NCI-H1417 (cell line): ENCODE results near the gene ARID1B.

Experiments
- DNase-seq, 3 experiments: peaks; one replicate each; lab custom pipeline; 2025; lab: John Stamatoyannopoulos, UW

The ARID1B gene

GRCh38 chr6:157184202-157185015 is 407.2 kb downstream of the ARID1B start:
- DNase-seq, result peak; percentile 63 to 78 (median 77)

DNA sequence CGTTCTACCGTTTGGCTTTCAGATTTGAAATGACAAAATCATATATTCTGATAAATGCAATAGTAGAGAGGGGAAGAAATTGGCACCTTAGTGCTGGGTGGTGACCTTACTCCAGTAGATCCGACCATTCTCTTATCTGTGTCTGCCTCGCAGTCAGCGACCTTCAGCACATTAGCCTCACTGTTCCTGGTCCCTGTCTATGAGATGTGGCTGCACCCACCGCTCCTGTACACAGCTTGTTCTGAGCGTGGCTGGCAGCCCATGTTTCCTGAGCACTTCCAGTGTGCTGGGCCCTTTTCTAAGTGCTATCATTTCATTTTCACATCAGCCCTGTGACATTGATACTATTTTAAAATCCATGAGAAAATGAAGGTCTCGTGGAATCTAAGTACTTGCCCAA is 408.0 kb downstream of the ARID1B start:
- DNase-seq, result no peak

DNA sequence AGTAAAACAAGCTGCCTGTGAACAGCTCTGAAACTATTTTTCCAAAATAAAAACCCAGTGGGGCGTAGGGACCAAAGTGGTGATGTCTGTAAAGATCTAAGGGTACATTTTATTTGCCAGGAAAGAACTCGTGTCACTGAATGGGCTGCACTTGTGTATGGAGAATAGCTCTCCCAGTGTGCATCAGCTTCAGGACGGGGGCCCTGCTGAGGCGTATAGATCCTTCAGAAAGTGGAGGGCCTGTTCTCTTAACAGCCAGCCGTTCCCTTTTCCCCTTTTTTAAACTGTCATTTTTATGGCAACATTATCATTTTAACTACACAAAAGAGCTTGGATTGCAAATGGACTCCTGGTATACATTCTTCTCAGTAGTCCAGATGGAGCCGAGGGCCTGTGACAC is 408.8 kb downstream of the ARID1B start:
- peak in 1 of 3 experiments; percentile 40 for DNase-seq

GRCh38 chr6:157186785-157187181 is 409.6 kb downstream of the ARID1B start:
- no peak for DNase-seq

GRCh38 chr6:157187182-157188083 is 410.3 kb downstream of the ARID1B start:
- DNase-seq, result peak; percentile 95 to 99 (median 96)

DNA sequence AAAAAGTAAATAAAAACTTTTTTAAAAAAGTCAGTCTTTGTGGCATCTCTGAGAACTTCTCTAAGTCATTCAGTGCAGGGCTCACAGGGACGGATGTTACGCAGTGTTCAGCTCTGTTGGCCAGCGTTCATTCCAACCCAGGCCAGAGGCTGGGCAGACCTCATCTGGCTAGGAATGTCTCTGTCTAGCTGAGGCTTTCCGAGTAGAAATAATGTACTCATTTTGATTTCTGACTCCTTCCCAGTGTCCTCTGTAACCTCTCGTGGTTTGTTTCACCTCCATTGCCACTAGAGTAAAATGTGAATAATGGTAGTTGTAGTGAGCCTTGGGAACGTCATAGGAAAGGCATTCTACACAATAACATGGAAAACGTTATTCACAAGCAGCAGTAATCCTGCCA is 411.0 kb downstream of the ARID1B start:
- DNase-seq, result no peak

DNA sequence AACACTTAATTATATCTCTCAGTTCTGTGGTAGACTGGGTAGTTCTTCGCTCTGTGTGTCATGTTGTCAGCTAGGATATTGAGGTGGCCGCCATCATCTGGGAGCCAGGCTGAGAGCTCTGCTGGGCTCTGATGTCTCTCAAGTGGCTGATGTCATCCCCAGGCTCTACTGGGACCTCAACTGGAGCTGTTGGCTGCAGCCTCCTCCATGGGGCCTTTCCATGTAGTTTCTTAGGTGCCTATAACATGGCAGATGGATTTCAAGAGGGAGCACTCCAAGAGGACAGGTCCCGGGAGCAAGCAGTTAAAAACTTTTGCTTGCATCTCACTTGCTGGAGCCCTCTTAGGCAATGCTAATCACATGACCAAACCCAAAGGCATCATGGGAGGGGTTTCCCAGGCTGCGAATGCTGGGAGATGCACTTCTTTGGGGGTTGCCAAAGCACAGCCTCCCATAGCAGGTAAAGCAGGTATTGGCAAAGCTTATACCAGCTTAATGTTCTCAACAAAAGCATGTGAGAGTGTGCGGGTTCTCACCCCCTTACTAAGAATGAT is 416.3 kb downstream of the ARID1B start:
- DNase-seq, result no peak

DNA sequence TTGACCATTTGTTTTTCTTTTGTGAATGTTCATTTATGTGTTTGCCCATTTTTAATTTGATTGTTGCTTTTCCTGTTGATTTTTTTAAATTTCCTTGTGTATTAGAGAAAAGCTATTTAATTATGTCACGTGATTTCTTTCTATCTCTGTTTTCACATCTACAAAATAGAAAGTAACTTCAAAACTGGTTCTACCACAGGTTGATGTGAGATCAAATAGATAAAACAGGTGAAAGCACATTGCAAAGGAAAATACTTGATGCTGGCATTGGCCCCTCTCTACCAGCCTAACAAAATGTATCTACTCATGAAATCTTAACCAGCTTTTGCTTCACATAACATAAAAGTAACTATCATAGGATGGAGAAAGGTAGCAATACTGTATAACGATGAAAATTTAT is 416.9 kb downstream of the ARID1B start:
- DNase-seq, result peak in 1 of 3 experiments; percentile 78

DNA sequence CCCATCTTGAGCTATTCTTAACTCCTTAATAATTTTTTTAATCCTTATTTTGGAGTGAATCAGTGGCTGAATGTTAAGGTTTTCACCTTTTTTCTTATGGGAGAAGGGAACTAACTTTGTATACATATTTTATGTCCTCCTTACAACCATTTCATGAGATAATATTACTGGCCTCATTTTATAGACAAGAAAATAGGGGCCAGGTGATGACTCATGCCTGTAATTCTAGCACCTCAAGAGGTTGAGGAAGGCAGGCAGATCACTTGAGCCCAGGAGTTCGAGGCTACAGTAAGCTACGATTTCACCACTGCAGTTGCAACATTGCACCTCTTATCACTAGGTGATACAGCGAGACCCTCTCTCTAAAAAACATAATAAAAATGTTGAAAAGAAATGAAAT is 417.5 kb downstream of the ARID1B start:
- no peak for DNase-seq

GRCh38 chr6:157196391-157196790 is 419.2 kb downstream of the ARID1B start:
- no peak for DNase-seq

- DNase-seq, result peak; percentile 75 to 100 (median 97)
These were observed 421.5 kb downstream of the ARID1B start for GRCh38 chr6:157198425-157199279.

- DNase-seq, result no peak
These were observed 422.9 kb downstream of the ARID1B start for GRCh38 chr6:157200117-157200516.

DNA sequence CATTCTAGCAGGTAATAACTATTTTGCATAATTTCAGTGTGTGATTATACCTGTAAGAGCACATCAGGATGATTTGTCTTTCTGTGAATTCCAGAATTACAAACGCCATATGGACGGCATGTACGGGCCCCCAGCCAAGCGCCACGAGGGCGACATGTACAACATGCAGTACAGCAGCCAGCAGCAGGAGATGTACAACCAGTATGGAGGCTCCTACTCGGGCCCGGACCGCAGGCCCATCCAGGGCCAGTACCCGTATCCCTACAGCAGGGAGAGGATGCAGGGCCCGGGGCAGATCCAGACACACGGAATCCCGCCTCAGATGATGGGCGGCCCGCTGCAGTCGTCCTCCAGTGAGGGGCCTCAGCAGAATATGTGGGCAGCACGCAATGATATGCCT is 423.4 kb downstream of the ARID1B start:
- no peak for DNase-seq

GRCh38 chr6:157201083-157201482 is 423.9 kb downstream of the ARID1B start:
- no peak for DNase-seq

DNA sequence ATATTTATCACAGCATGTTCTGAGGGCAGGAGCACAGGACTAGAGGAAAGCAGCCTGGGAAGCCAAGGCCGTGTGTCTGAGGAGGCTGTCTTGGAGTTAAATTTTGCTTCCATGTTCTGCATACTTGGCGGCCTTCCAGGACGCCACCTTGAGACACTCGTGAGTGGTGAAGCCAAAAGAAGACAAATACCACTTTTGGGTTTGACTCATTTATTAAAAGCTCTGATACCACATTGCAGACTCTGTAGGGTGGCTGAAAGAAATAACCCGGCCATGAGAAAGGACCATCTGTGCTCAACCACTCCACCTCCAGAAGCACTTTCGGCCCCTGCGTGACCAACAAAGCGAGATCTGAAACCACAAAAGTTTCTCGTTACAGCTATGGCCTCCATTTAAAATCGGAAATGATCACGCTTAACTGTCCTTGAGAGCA is 426.1 kb downstream of the ARID1B start:
- DNase-seq, result peak in 2 of 3 experiments; percentile 26 to 99

- DNase-seq, result no peak
These were observed 426.6 kb downstream of the ARID1B start for GRCh38 chr6:157203764-157204163.

DNA sequence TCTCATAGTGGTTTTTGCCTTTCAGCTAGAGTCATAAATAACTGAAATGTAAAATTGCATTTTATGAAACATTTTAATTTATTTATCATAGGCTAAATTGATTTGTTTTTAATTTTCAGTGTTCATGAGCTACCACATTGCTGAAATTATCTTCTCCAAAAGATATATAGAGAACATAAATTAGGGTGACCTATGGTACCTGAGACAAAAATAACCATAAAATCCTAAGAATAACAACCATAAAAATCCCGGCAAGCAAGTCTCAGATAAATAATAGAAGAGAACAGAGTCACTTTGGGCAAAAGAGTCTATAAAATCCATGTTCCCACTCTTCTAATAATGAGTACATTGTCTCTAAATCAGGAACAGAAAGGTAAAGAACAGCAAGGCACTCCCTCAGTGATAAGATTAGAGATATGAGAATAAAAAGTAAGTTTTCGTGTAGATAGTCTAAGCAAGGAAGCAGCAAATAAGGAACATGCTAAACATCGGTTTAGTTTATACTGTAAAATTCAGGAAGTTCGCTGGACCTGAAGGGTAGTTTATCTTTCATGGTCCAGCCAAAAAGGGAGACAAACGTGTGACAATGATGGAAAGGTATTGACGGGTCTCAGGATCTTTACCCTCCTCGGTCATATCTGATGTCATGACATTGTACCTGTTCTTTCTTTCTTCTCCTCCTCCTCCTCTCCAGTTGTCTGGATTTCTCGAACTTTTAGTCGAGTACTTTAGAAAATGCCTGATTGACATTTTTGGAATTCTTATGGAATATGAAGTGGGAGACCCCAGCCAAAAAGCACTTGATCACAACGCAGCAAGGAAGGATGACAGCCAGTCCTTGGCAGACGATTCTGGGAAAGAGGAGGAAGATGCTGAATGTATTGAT is 428.5 kb downstream of the ARID1B start:
- no peak for DNase-seq

- DNase-seq, result no peak
These were observed 429.2 kb downstream of the ARID1B start for GRCh38 chr6:157206359-157206815.

DNA sequence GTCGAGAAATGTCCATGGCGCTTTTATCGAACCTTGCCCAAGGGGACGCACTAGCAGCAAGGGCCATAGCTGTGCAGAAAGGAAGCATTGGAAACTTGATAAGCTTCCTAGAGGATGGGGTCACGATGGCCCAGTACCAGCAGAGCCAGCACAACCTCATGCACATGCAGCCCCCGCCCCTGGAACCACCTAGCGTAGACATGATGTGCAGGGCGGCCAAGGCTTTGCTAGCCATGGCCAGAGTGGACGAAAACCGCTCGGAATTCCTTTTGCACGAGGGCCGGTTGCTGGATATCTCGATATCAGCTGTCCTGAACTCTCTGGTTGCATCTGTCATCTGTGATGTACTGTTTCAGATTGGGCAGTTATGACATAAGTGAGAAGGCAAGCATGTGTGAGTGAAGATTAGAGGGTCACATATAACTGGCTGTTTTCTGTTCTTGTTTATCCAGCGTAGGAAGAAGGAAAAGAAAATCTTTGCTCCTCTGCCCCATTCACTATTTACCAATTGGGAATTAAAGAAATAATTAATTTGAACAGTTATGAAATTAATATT is 430.4 kb downstream of the ARID1B start:
- no peak for DNase-seq

DNA sequence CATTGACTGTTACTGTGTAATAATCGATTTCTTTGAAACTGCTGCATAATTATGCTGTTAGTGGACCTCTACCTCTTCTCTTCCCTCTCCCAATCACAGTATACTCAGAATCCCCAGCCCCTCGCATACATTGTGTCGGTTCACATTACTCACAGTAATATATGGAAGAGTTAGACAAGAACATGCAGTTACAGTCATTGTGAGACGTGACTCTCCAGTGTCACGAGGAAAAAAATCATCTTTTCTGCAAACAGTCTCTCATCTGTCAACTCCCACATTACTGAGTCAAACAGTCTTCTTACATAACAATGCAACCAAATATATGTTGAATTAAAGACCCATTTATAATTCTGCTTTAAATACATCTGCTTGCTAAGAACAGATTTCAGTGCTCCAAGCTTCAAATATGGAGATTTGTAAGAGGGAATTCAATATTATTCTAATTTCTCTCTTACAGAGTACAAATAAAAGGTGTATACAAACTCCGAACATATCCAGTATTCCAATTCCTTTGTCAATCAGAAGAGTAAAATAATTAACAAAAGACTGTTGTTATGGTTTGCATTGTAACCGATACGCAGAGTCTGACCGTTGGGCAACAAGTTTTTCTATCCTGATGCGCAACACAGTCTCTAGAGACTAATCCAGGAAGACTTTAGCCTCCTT is 432.8 kb downstream of the ARID1B start:
- no peak for DNase-seq
